Prostate gland (tissue), 2 donors: Measurements from ENCODE around the gene PGBD5. TPM values are rescaled to one million over a fixed set of nuclear protein-coding genes. Genes with fewer than 3 reads are reported as not detected.

ENCODE experiments used
- DNase-seq: peaks from one replicate; pipeline ENCODE4 v3.0.0-alpha.2; 2019; ENCODE audit warnings: low spot score
- H3K27ac ChIP-seq, 2 donors: fragments of 200-600 bp; sonication (generic); 2 replicates each; pipeline ENCODE4 v1.5.1; 2017 to 2019
- H3K27me3 ChIP-seq: fragments of 200-600 bp; sonication (generic); replicated peaks from 2 replicates; pipeline ENCODE4 v1.5.1; 2019; ENCODE audit not compliant: insufficient read depth
- H3K36me3 ChIP-seq, 2 donors: fragments of 200-600 bp; sonication (generic); 1 replicate in 1 of 2; 2 replicates in 1 of 2; pipeline versions ENCODE4 v1.5.1 to v1.8.1; 2017 to 2019
- H3K4me1 ChIP-seq: fragments of 200-600 bp; sonication (generic); replicated peaks from 2 replicates; pipeline ENCODE4 v1.5.1; 2019
- H3K4me3 ChIP-seq, 2 donors: fragments of 200-600 bp; sonication (generic); 2 replicates each; pipeline ENCODE4 v1.5.1; 2017 to 2019
- H3K9me3 ChIP-seq: fragments of 200-600 bp; sonication (generic); 2 replicates; pipeline ENCODE4 v1.5.1; 2017
- CTCF ChIP-seq, 4 experiments: fragments of 200-600 bp in 2 of 4; fragments of 450-650 bp in 2 of 4; sonication (generic) in 2 of 4; IDR thresholded peaks; 1 replicate in 3 of 4; 2 replicates in 1 of 4; pipeline ENCODE4 v1.5.1; 2016 to 2019; ENCODE audit warnings: antibody characterized with exemption in 4 of 4, mild to moderate bottlenecking in 2 of 4, moderate library complexity in 2 of 4
- POLR2A ChIP-seq: fragments of 450-650 bp; IDR thresholded peaks from one replicate; pipeline ENCODE4 v1.6.1; 2016; ENCODE audit warnings: antibody characterized with exemption, mild to moderate bottlenecking
- POLR2AphosphoS5 ChIP-seq: sonication (generic); formaldehyde crosslinking; IDR thresholded peaks from one replicate; pipeline ENCODE4 v1.6.1; 2017; ENCODE audit warnings: antibody characterized with exemption
- WGBS: methylation state at CpG from one replicate; pipeline ENCODE4 v1.1.5; 2018; 5-methylcytosine and 5-hydroxymethylcytosine counted together
- intact Hi-C: fragments of 100-400 bp; cut with DNase I; formaldehyde crosslinking; loops from one replicate; pipeline ENCODE4 v1.14.2; 2022
- total RNA-seq, 2 donors: library from RNA; depleted of rRNA; stranded (reverse); fragments of >200 nt; gene quantifications; one replicate each; pipeline ENCODE4 v1.1.0, GENCODE V29; 2016

Gene PGBD5
- total RNA-seq, 2 donors from 2014 or later = 0.55 to 8.8 TPM

GRCh38 chr1:230368363-230368762, 57.8 kb downstream of the PGBD5 start:
- H3K36me3 ChIP-seq = no peaks in the 10 kb centered on the region
- H3K9me3 ChIP-seq = no peaks in the 10 kb centered on the region
- DNase-seq = no peak
- no peak overlapping the region for H3K27ac ChIP-seq
- no peak overlapping the region for H3K4me3 ChIP-seq
- TF ChIP-seq POLR2AphosphoS5 (no peak), POLR2A (no peak), CTCF (IDR thresholded peaks at IDR 0.05) (no peak)
- H3K27me3 ChIP-seq = no peaks in the 10 kb centered on the region
- no peaks in the 10 kb centered on the region for H3K4me1 ChIP-seq
- 74% methylated on average over 5 of the region's 5 CpGs for WGBS
- intact Hi-C loops = no loop called here

GRCh38 chr1:230366504-230366915, 59.6 kb downstream of the PGBD5 start:
- H3K27ac ChIP-seq = no peak overlapping the region
- H3K27me3 ChIP-seq = no peaks in the 10 kb centered on the region
- intact Hi-C loops = no loop called here
- no peak overlapping the region for H3K4me3 ChIP-seq
- H3K9me3 ChIP-seq = no peaks in the 10 kb centered on the region
- 87% methylated on average over 7 of the region's 7 CpGs for WGBS
- H3K36me3 ChIP-seq = no peaks in the 10 kb centered on the region
- H3K4me1 ChIP-seq = no peaks in the 10 kb centered on the region
- DNase-seq = no peak
- TF ChIP-seq POLR2AphosphoS5 (no peak), CTCF (IDR thresholded peaks at IDR 0.05) (no peak), POLR2A (no peak)

GRCh38 chr1:230365723-230366307, 60.3 kb downstream of the PGBD5 start:
- TF ChIP-seq POLR2A = no peak
- TF ChIP-seq POLR2AphosphoS5 = no peak
- 74% methylated on average over 3 of the region's 3 CpGs for WGBS
- Histone ChIP-seq H3K27me3 (no peaks in the 10 kb centered on the region), H3K36me3 (no peaks in the 10 kb centered on the region), H3K27ac (no peak overlapping the region), H3K4me1 (no peaks in the 10 kb centered on the region), H3K4me3 (no peak overlapping the region), H3K9me3 (no peaks in the 10 kb centered on the region)
- DNase-seq = no peak
- intact Hi-C loops = no loop called here

- TF ChIP-seq CTCF (IDR thresholded peaks at IDR 0.05) = no peak
- no peak for TF ChIP-seq POLR2AphosphoS5
- TF ChIP-seq POLR2A = no peak
- WGBS = 98% methylated on average over 8 of the region's 8 CpGs
- intact Hi-C loops = no loop called here
These were observed 63.2 kb downstream of the PGBD5 start for GRCh38 chr1:230362949-230363348.

GRCh38 chr1:230361941-230362340, 64.2 kb downstream of the PGBD5 start:
- no peak overlapping the region for H3K4me3 ChIP-seq
- no peak for TF ChIP-seq POLR2A
- TF ChIP-seq CTCF (IDR thresholded peaks at IDR 0.05) = no peak
- no peak for TF ChIP-seq POLR2AphosphoS5
- H3K9me3 ChIP-seq = no peaks in the 10 kb centered on the region
- H3K4me1 ChIP-seq = no peaks in the 10 kb centered on the region
- H3K27me3 ChIP-seq = no peaks in the 10 kb centered on the region
- DNase-seq = no peak
- intact Hi-C loops = no loop called here
- H3K27ac ChIP-seq = no peak overlapping the region
- WGBS = 90% methylated on average over 10 of the region's 10 CpGs
- H3K36me3 ChIP-seq = no peaks in the 10 kb centered on the region

More at GRCh38 chr1:230362949-230363348, 63.2 kb downstream of the PGBD5 start:
- no peaks in the 10 kb centered on the region for H3K9me3 ChIP-seq
- no peak overlapping the region for H3K27ac ChIP-seq
- no peaks in the 10 kb centered on the region for H3K27me3 ChIP-seq
- H3K4me3 ChIP-seq = no peak overlapping the region
- no peak for DNase-seq
- no peaks in the 10 kb centered on the region for H3K4me1 ChIP-seq
- H3K36me3 ChIP-seq = no peaks in the 10 kb centered on the region
